HepG2 (cell line): ENCODE data around the gene GMNN. TPM values are rescaled to one million over a fixed set of nuclear protein-coding genes. Genes with fewer than 3 reads are reported as not detected.

Experiments
- ATAC-seq: fragments of 200-7000 bp; cut with Tn5 transposase; 3 replicates; pipeline ENCODE4 v1.9.1; 2020; ENCODE audit warnings: mild to moderate bottlenecking, moderate library complexity
- BruUV-seq: library from RNA; stranded (reverse); fragments of 400-500 nt; replicated peaks from 2 replicates; lab custom pipeline; 2021; lab: Mats Ljungman, UMichigan
- CTCF ChIA-PET: fragments of 300-600 bp; formaldehyde crosslinking; extraction: SDS; loops from one replicate; lab custom pipeline; 2021; ENCODE audit warnings: low total read pairs, inconsistent platforms, low intra/inter-chr PET ratio; lab: Yijun Ruan, JAX
- POLR2A ChIA-PET: fragments of 350-600 bp; sonication (Branson Sonifier 250); formaldehyde crosslinking; loops from one replicate; lab custom pipeline; 2020; ENCODE audit warnings: antibody characterized with exemption, inconsistent platforms; lab: Yijun Ruan, JAX
- DNase-seq: peaks from one replicate; pipeline ENCODE4 v3.0.0-alpha.2; 2015; ENCODE audit warnings: low spot score
- FAIRE-seq: peaks from 3 replicates; lab custom pipeline; 2011; peaks lifted over from hg19 to GRCh38; lab: Jason Lieb, UNC
- H2AFZ ChIP-seq: one replicate; pipeline ENCODE4 v1.6.1; 2011; ENCODE audit warnings: low read length, inconsistent platforms
- H3K27ac ChIP-seq: fragments of 300-600 bp; 3 replicates; pipeline ENCODE4 v1.8.0; 2011; ENCODE audit warnings: mixed run types, mild to moderate bottlenecking, mixed read lengths, low read length, inconsistent platforms; ENCODE audit not compliant: insufficient read depth; ENCODE audit errors: extremely low read length
- H3K27me3 ChIP-seq, 2 experiments: fragments of 200-600 bp in 1 of 2; 2 replicates in 1 of 2; 3 replicates in 1 of 2; pipeline versions ENCODE4 v1.6.0 to v1.8.0; 2011; ENCODE audit warnings: low read length in 2 of 2, mild to moderate bottlenecking in 2 of 2, moderate library complexity in 2 of 2, inconsistent platforms in 1 of 2; ENCODE audit not compliant: insufficient read depth in 2 of 2, control insufficient read depth in 1 of 2
- H3K36me3 ChIP-seq, 2 experiments: fragments of 200-600 bp in 1 of 2; replicated peaks in 1 of 2; 2 replicates in 1 of 2; 3 replicates in 1 of 2; pipeline versions ENCODE4 v1.5.1 to v1.8.0; 2011; ENCODE audit warnings: low read length in 2 of 2, inconsistent platforms in 1 of 2; ENCODE audit not compliant: insufficient read depth in 2 of 2, control insufficient read depth in 1 of 2
- H3K4me1 ChIP-seq: 2 replicates; pipeline ENCODE4 v1.5.1; 2012; ENCODE audit warnings: low read length, inconsistent platforms; ENCODE audit not compliant: insufficient read depth
- H3K4me2 ChIP-seq: 2 replicates; pipeline ENCODE4 v1.6.0; 2011; ENCODE audit warnings: low read depth, low read length, inconsistent platforms
- H3K4me3 ChIP-seq, 3 experiments: fragments of 200-600 bp in 1 of 3; sonication (generic), shearing (Covaris generic) in 1 of 3; replicated peaks in 1 of 3; 2 replicates each; pipeline ENCODE4 v1.5.1; 2011 to 2016; ENCODE audit warnings: low read length in 3 of 3, inconsistent platforms in 2 of 3, low read depth in 2 of 3, mild to moderate bottlenecking in 2 of 3, control low read depth in 1 of 3, mixed read lengths in 1 of 3; ENCODE audit not compliant: insufficient read depth in 1 of 3
- H3K79me2 ChIP-seq: one replicate; pipeline ENCODE4 v1.6.1; 2011; ENCODE audit warnings: low read length, inconsistent platforms; ENCODE audit not compliant: insufficient read depth
- H3K9ac ChIP-seq: 2 replicates; pipeline ENCODE4 v1.6.0; 2011; ENCODE audit warnings: mild to moderate bottlenecking, low read depth, low read length, inconsistent platforms; ENCODE audit not compliant: insufficient read depth
- H3K9me3 ChIP-seq: 2 replicates; pipeline ENCODE4 v1.5.1; 2012; ENCODE audit warnings: mild to moderate bottlenecking, low read length
- H4K20me1 ChIP-seq: 2 replicates; pipeline ENCODE4 v1.6.0; 2011; ENCODE audit warnings: inconsistent platforms, mild to moderate bottlenecking, low read length, moderate library complexity; ENCODE audit not compliant: insufficient read depth
- ARID3A ChIP-seq: IDR thresholded peaks from 2 replicates; pipeline ENCODE4 v1.6.1; 2012; ENCODE audit warnings: low read depth, low read length, improper control_type of control experiment
- BCL3 ChIP-seq: sonication (generic); formaldehyde crosslinking; IDR thresholded peaks from 2 replicates; pipeline ENCODE4 v1.5.1; 2020; ENCODE audit warnings: mild to moderate bottlenecking, missing genetic modification reagents, moderate library complexity
- ELF1 ChIP-seq: sonication (generic); formaldehyde crosslinking; IDR thresholded peaks from 2 replicates; pipeline ENCODE4 v1.4.0; 2020; ENCODE audit warnings: missing genetic modification reagents
- KAT8 ChIP-seq: IDR thresholded peaks from 2 replicates; pipeline ENCODE4 v1.6.1; 2016; ENCODE audit warnings: missing genetic modification reagents, missing compliant biosample characterization
- MBNL3 ChIP-seq: fragments of 250-450 bp; sonication (Bioruptor Pico); conservative IDR thresholded peaks from 2 replicates; pipeline ENCODE4 v1.8.0; 2022; ENCODE audit warnings: mild to moderate bottlenecking, inconsistent platforms
- MEF2D ChIP-seq: sonication (generic); formaldehyde crosslinking; IDR thresholded peaks from 2 replicates; pipeline ENCODE4 v1.5.1; 2020; ENCODE audit warnings: mild to moderate bottlenecking, missing genetic modification reagents
- NCOA2 ChIP-seq: sonication (generic); formaldehyde crosslinking; IDR thresholded peaks from 2 replicates; pipeline ENCODE4 v1.8.0; 2022; ENCODE audit warnings: inconsistent platforms
- SMC3 ChIP-seq: IDR thresholded peaks from 2 replicates; pipeline ENCODE4 v1.6.1; 2011; ENCODE audit warnings: low read length, improper control_type of control experiment
- ZBTB3 ChIP-seq: sonication (generic); formaldehyde crosslinking; IDR thresholded peaks from 2 replicates; pipeline ENCODE4 v1.4.0; 2020; ENCODE audit warnings: low read depth, mild to moderate bottlenecking, moderate library complexity, missing genetic modification reagents, borderline replicate concordance
- ZFP62 ChIP-seq: sonication (generic); formaldehyde crosslinking; IDR thresholded peaks from 2 replicates; pipeline ENCODE4 v1.4.0; 2020; ENCODE audit warnings: missing genetic modification reagents
- ZNF281 ChIP-seq: sonication (generic); formaldehyde crosslinking; IDR thresholded peaks from 2 replicates; pipeline ENCODE4 v1.4.0; 2020; ENCODE audit warnings: missing genetic modification reagents, borderline replicate concordance
- ZNF501 ChIP-seq: sonication (generic); formaldehyde crosslinking; IDR thresholded peaks from 2 replicates; pipeline ENCODE4 v1.5.1; 2020; ENCODE audit warnings: mild to moderate bottlenecking, moderate library complexity, missing genetic modification reagents
- ZSCAN31 ChIP-seq: sonication (generic); formaldehyde crosslinking; IDR thresholded peaks from 2 replicates; pipeline ENCODE4 v1.5.0; 2020; ENCODE audit warnings: low read depth, mild to moderate bottlenecking, missing genetic modification reagents
- WGBS: methylation state at CpG from one replicate; pipeline ENCODE4 v1.1.6; 2017; ENCODE audit warnings: low lambda C conversion rate; 5-methylcytosine and 5-hydroxymethylcytosine counted together
- in situ Hi-C: cut with HindIII; loops from 2 replicates; pipeline ENCODE4 v1.10.0; 2017; ENCODE audit warnings: low pct_unique_long_range_greater_than_20kb; ENCODE audit not compliant: extremely low pct_ligation_motif_present
- intact Hi-C: fragments of 100-400 bp; cut with micrococcal nuclease; formaldehyde crosslinking; loops from one replicate; pipeline ENCODE4 v1.10.0; 2022; ENCODE audit not compliant: unreplicated experiment
- polyA plus RNA-seq, 8 experiments: library from polyadenylated mRNA; depleted of rRNA in 3 of 8; stranded (reverse) in 7 of 8; unstranded in 1 of 8; fragments of >200 nt; fragmentation: Illumina TruSeq in 4 of 8; extraction: Trizol in 4 of 8; gene quantifications; 2 replicates each; pipeline versions ENCODE4 v1.2.1 to v1.2.3, GENCODE V29; 2011 to 2016; ENCODE audit warnings: low read depth in 4 of 8, missing spikeins in 1 of 8, mixed read lengths in 1 of 8; ENCODE audit not compliant: insufficient read depth in 1 of 8
- total RNA-seq, 5 experiments: library from RNA; depleted of rRNA; stranded (reverse); fragments of >200 nt; fragmentation: Illumina TruSeq; extraction: Trizol; gene quantifications; 2 replicates each; pipeline ENCODE4 v1.2.3, GENCODE V29; 2016; ENCODE audit warnings: low read depth in 1 of 5

The GMNN gene
- total and polyA plus RNA-seq, 2 of the 13 experiments (the other 11 are each of a cell fraction or from before 2014, with no cell fraction given) = 61.8 to 154 TPM

GRCh38 chr6:24766680-24767462 lies 7.9 kb upstream of the GMNN start (continued):
- peak; percentile 85 for TF ChIP-seq ARID3A
- TF ChIP-seq KAT8 (CRISPR knock-in tag) = 0 out of 2 replicates have a peak, but pooled peaks have one; percentile 21

- peaks cover 49% of the 10 kb centered on the region for H3K4me1 ChIP-seq
- CTCF ChIA-PET = no interaction called here
- no peak for TF ChIP-seq ZFP62 (CRISPR knock-in tag)
- no peak for TF ChIP-seq ZSCAN31
- TF ChIP-seq ELF1 = no peak
- TF ChIP-seq NCOA2 (CRISPR knock-in tag) = no peak
- no peak for TF ChIP-seq ZNF501
- TF ChIP-seq BCL3 (CRISPR knock-in tag) = no peak
- no peak for TF ChIP-seq MEF2D (CRISPR knock-in tag)
- no peak for TF ChIP-seq ZBTB3 (CRISPR knock-in tag)
- no peak for TF ChIP-seq MBNL3
- TF ChIP-seq ZNF281 = no peak
- TF ChIP-seq SMC3 = no peak
- TF ChIP-seq, all 625 proteins: peak for 0
- no peak for FAIRE-seq
- H3K9me3 ChIP-seq = no peaks in the 10 kb centered on the region
- no peaks in the 10 kb centered on the region for H4K20me1 ChIP-seq
- ATAC-seq = no peak
- POLR2A ChIA-PET = no interaction called here
- no peak for DNase-seq
- no peak overlapping the region for H3K27ac ChIP-seq
- H3K9ac ChIP-seq = no peak overlapping the region
- BruUV-seq = no TSS peak
- in situ Hi-C loops = loop anchor here (5.0 kb wide), 1 partner anchor 186 kb away; no protein-coding TSS in a partner anchor
- no peak overlapping the region for H3K4me2 ChIP-seq
- H3K27me3 ChIP-seq = no peaks in the 10 kb centered on the region
- intact Hi-C loops = no loop called here
- 99% methylated on average over 5 of the region's 5 CpGs for WGBS
- H3K4me3 ChIP-seq = no peak overlapping the region
- no peaks in the 10 kb centered on the region for H3K79me2 ChIP-seq
- H3K36me3 ChIP-seq = no peaks in the 10 kb centered on the region
- no peak overlapping the region for H2AFZ ChIP-seq
Observed at GRCh38 chr6:24768361-24768760, 6.4 kb upstream of the GMNN start.
